GM12878 (cell line): Measurements from ENCODE around the gene MYPN. TPM values are rescaled to one million over a fixed set of nuclear protein-coding genes. Genes with fewer than 3 reads are reported as not detected.

Experiments used
- ATAC-seq: fragments of 200-7000 bp; cut with Tn5 transposase; 3 replicates; pipeline ENCODE4 v1.9.1; 2020; ENCODE audit warnings: mild to moderate bottlenecking, moderate library complexity
- BruUV-seq: library from RNA; stranded (reverse); fragments of 400-500 nt; replicated peaks from 2 replicates; lab custom pipeline; 2021; lab: Mats Ljungman, UMichigan
- CTCF ChIA-PET: fragments of 300-600 bp; sonication (Branson Sonifier 250); formaldehyde crosslinking; extraction: SDS; loops from one replicate; lab custom pipeline; 2021; ENCODE audit warnings: inconsistent platforms; lab: Yijun Ruan, JAX
- POLR2A ChIA-PET: fragments of 350-600 bp; formaldehyde crosslinking; extraction: SDS; loops from one replicate; lab custom pipeline; 2021; ENCODE audit warnings: inconsistent platforms; lab: Charles Lee
- RAD21 ChIA-PET: fragments of 300-600 bp; sonication (Branson Sonifier 250); formaldehyde crosslinking; loops from one replicate; lab custom pipeline; 2023; ENCODE audit warnings: antibody characterized with exemption; ENCODE audit not compliant: unreplicated experiment; lab: Charles Lee
- SMC1A ChIA-PET: fragments of 300-600 bp; sonication (Branson Sonifier 250); formaldehyde crosslinking; loops from one replicate; lab custom pipeline; 2023; ENCODE audit not compliant: unreplicated experiment, uncharacterized antibody; lab: Charles Lee
- DNase-seq: peaks from one replicate; pipeline ENCODE4 v3.0.0-alpha.2; 2011; ENCODE audit warnings: low read depth, low spot score
- FAIRE-seq: peaks from 3 replicates; lab custom pipeline; 2011; peaks lifted over from hg19 to GRCh38; lab: Jason Lieb, UNC
- H2AFZ ChIP-seq: 2 replicates; pipeline ENCODE4 v1.6.0; 2011; ENCODE audit warnings: low read depth, low read length, control low read depth; ENCODE audit not compliant: control insufficient read depth
- H3K27ac ChIP-seq: 2 replicates; pipeline ENCODE4 v1.5.1; 2011; ENCODE audit warnings: control low read depth; ENCODE audit not compliant: control insufficient read depth, insufficient read depth
- H3K27me3 ChIP-seq, 2 experiments: replicated peaks in 1 of 2; 2 replicates each; pipeline versions ENCODE4 v1.6.0 to v1.6.1; 2011; ENCODE audit warnings: low read length in 1 of 2; ENCODE audit not compliant: control insufficient read depth in 2 of 2, insufficient read depth in 2 of 2
- H3K36me3 ChIP-seq, 2 experiments: 2 replicates each; pipeline ENCODE4 v1.5.1; 2011; ENCODE audit warnings: low read length in 1 of 2; ENCODE audit not compliant: control insufficient read depth in 2 of 2, insufficient read depth in 2 of 2
- H3K4me1 ChIP-seq: 2 replicates; pipeline ENCODE4 v1.6.1; 2011; ENCODE audit warnings: mild to moderate bottlenecking, low read length, moderate library complexity, mixed read lengths; ENCODE audit not compliant: control insufficient read depth, insufficient read depth
- H3K4me2 ChIP-seq: 2 replicates; pipeline ENCODE4 v1.6.0; 2011; ENCODE audit warnings: control low read depth; ENCODE audit not compliant: control insufficient read depth, insufficient read depth
- H3K4me3 ChIP-seq: fragments of 200-600 bp; sonication (generic); 2 replicates; pipeline ENCODE4 v1.5.1; 2016
- H3K79me2 ChIP-seq: 2 replicates; pipeline ENCODE4 v1.6.0; 2011; ENCODE audit warnings: low read length; ENCODE audit not compliant: control insufficient read depth, insufficient read depth
- H3K9ac ChIP-seq: 2 replicates; pipeline ENCODE4 v1.8.0; 2011; ENCODE audit warnings: low read length, control low read depth, mixed read lengths; ENCODE audit not compliant: control insufficient read depth, insufficient read depth
- H3K9me3 ChIP-seq: replicated peaks from 3 replicates; pipeline ENCODE4 v1.5.1; 2011; ENCODE audit warnings: mild to moderate bottlenecking, low read length; ENCODE audit not compliant: control insufficient read depth, insufficient read depth
- H4K20me1 ChIP-seq: 2 replicates; pipeline ENCODE4 v1.6.0; 2011; ENCODE audit not compliant: control insufficient read depth, insufficient read depth
- ASH2L ChIP-seq: fragments of 300-600, 200-600 bp; sonication (generic); IDR thresholded peaks from 2 replicates; pipeline ENCODE4 v1.6.1; 2017; ENCODE audit warnings: low read depth, mild to moderate bottlenecking, borderline replicate concordance
- CBX3 ChIP-seq: fragments of 200-600 bp; sonication (generic); IDR thresholded peaks from 2 replicates; pipeline ENCODE4 v1.6.1; 2016; ENCODE audit warnings: low read depth, borderline replicate concordance
- CHD1 ChIP-seq: IDR thresholded peaks from 2 replicates; pipeline ENCODE4 v1.6.1; 2012; ENCODE audit warnings: low read depth, low read length, improper control_type of control experiment
- DPF2 ChIP-seq: fragments of 450-650 bp; IDR thresholded peaks from 2 replicates; pipeline ENCODE4 v1.6.1; 2017; ENCODE audit warnings: mild to moderate bottlenecking
- HDGF ChIP-seq: fragments of 450-650 bp; IDR thresholded peaks from 2 replicates; pipeline ENCODE4 v1.6.1; 2016; ENCODE audit warnings: antibody characterized with exemption
- IKZF1 ChIP-seq: fragments of 450-650 bp; conservative IDR thresholded peaks from 2 replicates; pipeline ENCODE4 v1.6.1; 2017; ENCODE audit warnings: antibody characterized with exemption, mild to moderate bottlenecking
- KAT2A ChIP-seq: conservative IDR thresholded peaks from 2 replicates; pipeline ENCODE4 v1.6.1; 2011; ENCODE audit warnings: low read depth, low read length; ENCODE audit not compliant: control insufficient read depth
- NFYA ChIP-seq: IDR thresholded peaks from 2 replicates; pipeline ENCODE4 v1.6.1; 2011; ENCODE audit warnings: low read depth, mild to moderate bottlenecking, low read length, improper control_type of control experiment, borderline replicate concordance
- PAX5 ChIP-seq: IDR thresholded peaks from 2 replicates; pipeline ENCODE4 v1.6.1; 2011; ENCODE audit warnings: low read depth, low read length, borderline replicate concordance
- PML ChIP-seq: IDR thresholded peaks from 2 replicates; pipeline ENCODE4 v1.6.1; 2012; ENCODE audit warnings: low read length, inconsistent platforms
- POLR2A ChIP-seq: IDR thresholded peaks from 2 replicates; pipeline ENCODE4 v1.6.1; 2011; ENCODE audit warnings: low read depth, mild to moderate bottlenecking, low read length
- RFX5 ChIP-seq: IDR thresholded peaks from 2 replicates; pipeline ENCODE4 v1.6.1; 2011; ENCODE audit warnings: low read depth, low read length, improper control_type of control experiment
- SMAD1 ChIP-seq: fragments of 450-650 bp; IDR thresholded peaks from 2 replicates; pipeline ENCODE4 v1.6.1; 2018; ENCODE audit warnings: mild to moderate bottlenecking, low read depth; ENCODE audit not compliant: partially characterized antibody
- STAT1 ChIP-seq: fragments of 450-650 bp; conservative IDR thresholded peaks from 2 replicates; pipeline ENCODE4 v1.6.1; 2014; ENCODE audit warnings: antibody characterized with exemption, mild to moderate bottlenecking
- ZBTB11 ChIP-seq: fragments of 450-650 bp; formaldehyde crosslinking; IDR thresholded peaks from 2 replicates; pipeline ENCODE4 v1.5.0; 2022; ENCODE audit warnings: mild to moderate bottlenecking, missing genetic modification characterization
- WGBS: methylation state at CpG from one replicate; pipeline ENCODE4 v1.1.6; 2016; ENCODE audit warnings: low lambda C conversion rate; ENCODE audit not compliant: insufficient replicate concordance, insufficient coverage; ENCODE audit errors: missing lambda C conversion rate; 5-methylcytosine and 5-hydroxymethylcytosine counted together
- in situ Hi-C: fragments of 300-500 bp; cut with MboI; formaldehyde crosslinking; loops from 9 replicates; pipeline ENCODE4 v1.14.3; 2018; ENCODE audit warnings: mixed read lengths
- intact Hi-C: fragments of 100-400 bp; cut with micrococcal nuclease; formaldehyde crosslinking; loops from one replicate; pipeline ENCODE4 v1.14.2; 2022; ENCODE audit not compliant: unreplicated experiment
- polyA plus RNA-seq, 11 experiments: library from polyadenylated mRNA; depleted of rRNA in 4 of 11; unstranded in 6 of 11; stranded (reverse) in 5 of 11; fragments of >200 nt; fragmentation: Nextera tagmentation in 4 of 11; fragmentation: Illumina TruSeq in 1 of 11; extraction: Ambion mirVana in 4 of 11; extraction: Trizol in 1 of 11; gene quantifications; 1 replicate in 1 of 11; 2 replicates in 10 of 11; pipeline versions ENCODE4 v1.2.1 to v1.2.3, GENCODE V29; 2011 to 2016; ENCODE audit warnings: inconsistent platforms in 2 of 11, missing spikeins in 2 of 11, low read depth in 1 of 11
- total RNA-seq, 4 experiments: library from RNA; depleted of rRNA in 3 of 4; stranded (reverse); fragments of >200 nt in 3 of 4; fragmentation: Illumina TruSeq in 1 of 4; extraction: Trizol in 1 of 4; gene quantifications; 2 replicates each; pipeline versions ENCODE4 v1.2.1 to v1.2.3, GENCODE V29; 2013 to 2021
- TF ChIP-seq, protein P1 (sequence below): fragments of 450-650 bp; IDR thresholded peaks from 2 replicates; pipeline ENCODE4 v1.6.1; 2017; ENCODE audit warnings: mild to moderate bottlenecking, low read depth, inconsistent platforms; ENCODE audit not compliant: poor library complexity, severe bottlenecking

The MYPN gene
- total and polyA plus RNA-seq, 10 of the 15 experiments (the other 5 are each of a cell fraction or from before 2014, with no cell fraction given) = 0.01 to 0.02 TPM; not detected in 8

- TF ChIP-seq CHD1 = no peak
- TF ChIP-seq STAT1 = no peak
- TF ChIP-seq, all 136 proteins: peak for 0
Measured at GRCh38 chr10:68095153-68095552, 14.1 kb upstream of the MYPN start (continued).

DNA sequence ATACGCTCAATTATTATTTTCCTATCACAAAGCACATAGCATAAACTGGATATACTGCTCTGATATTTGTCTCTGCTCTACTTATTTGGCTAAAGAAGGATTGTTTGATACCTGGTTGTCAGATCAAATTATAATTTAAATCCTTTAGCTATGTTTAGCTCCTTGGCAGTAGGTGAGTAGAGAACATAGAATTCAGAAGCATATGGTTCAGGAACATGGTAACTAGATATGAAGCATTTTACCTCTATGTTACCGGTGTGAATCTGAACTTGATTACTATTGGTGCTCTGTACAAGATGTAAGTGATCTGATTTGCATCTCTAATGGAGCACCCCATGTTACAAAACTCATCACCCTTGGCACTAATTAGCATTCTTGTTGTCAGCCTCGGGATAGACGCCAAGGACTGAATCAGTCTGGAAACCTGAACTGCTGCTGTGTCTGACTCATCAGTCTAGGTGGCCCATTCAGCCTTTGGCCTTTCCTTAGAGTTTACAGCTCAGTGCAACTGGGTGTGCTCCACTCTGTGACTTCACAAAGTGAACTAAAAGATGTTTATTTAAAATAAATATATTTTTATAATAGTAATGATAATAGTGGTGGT is 12.3 kb upstream of the MYPN start:
- H3K27me3 ChIP-seq = no peaks in the 10 kb centered on the region
- H2AFZ ChIP-seq = no peak overlapping the region
- ChIA-PET SMC1A (interaction anchor here (1.4 kb wide), 1 partner anchor 39 kb away, joined by 4 read pairs; no protein-coding TSS in a partner anchor), RAD21 (no interaction called here), POLR2A (interaction anchor here (0.6 kb wide), 1 partner anchor 51 kb away, joined by 4 read pairs; no protein-coding TSS in a partner anchor), CTCF (interaction anchor here (1.0 to 1.3 kb wide), 2 partner anchors 13 to 111 kb away, joined by 4 to 5 read pairs; no protein-coding TSS in a partner anchor)
- H3K4me1 ChIP-seq = no peaks in the 10 kb centered on the region
- no peaks in the 10 kb centered on the region for H3K36me3 ChIP-seq
- H3K4me3 ChIP-seq = no peak overlapping the region
- no peaks in the 10 kb centered on the region for H3K9me3 ChIP-seq
- ATAC-seq (no peak), FAIRE-seq (no peak), DNase-seq (no peak)
- intact Hi-C loops = no loop called here
- H3K4me2 ChIP-seq = no peak overlapping the region
- no peaks in the 10 kb centered on the region for H3K79me2 ChIP-seq
- no peak overlapping the region for H3K9ac ChIP-seq
- BruUV-seq = no TSS peak
- in situ Hi-C loops = no loop called here
- no peaks in the 10 kb centered on the region for H4K20me1 ChIP-seq
- 51% methylated on average over 4 of the region's 4 CpGs for WGBS
- H3K27ac ChIP-seq = no peak overlapping the region
- no peak for TF ChIP-seq CBX3
- TF ChIP-seq NFYA = no peak
- TF ChIP-seq RFX5 = no peak
- TF ChIP-seq KAT2A = no peak
- TF ChIP-seq, protein P1, sequence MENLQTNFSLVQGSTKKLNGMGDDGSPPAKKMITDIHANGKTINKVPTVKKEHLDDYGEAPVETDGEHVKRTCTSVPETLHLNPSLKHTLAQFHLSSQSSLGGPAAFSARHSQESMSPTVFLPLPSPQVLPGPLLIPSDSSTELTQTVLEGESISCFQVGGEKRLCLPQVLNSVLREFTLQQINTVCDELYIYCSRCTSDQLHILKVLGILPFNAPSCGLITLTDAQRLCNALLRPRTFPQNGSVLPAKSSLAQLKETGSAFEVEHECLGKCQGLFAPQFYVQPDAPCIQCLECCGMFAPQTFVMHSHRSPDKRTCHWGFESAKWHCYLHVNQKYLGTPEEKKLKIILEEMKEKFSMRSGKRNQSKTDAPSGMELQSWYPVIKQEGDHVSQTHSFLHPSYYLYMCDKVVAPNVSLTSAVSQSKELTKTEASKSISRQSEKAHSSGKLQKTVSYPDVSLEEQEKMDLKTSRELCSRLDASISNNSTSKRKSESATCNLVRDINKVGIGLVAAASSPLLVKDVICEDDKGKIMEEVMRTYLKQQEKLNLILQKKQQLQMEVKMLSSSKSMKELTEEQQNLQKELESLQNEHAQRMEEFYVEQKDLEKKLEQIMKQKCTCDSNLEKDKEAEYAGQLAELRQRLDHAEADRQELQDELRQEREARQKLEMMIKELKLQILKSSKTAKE = no peak
- no peak for TF ChIP-seq PML
- TF ChIP-seq POLR2A = no peak
- no peak for TF ChIP-seq SMAD1
- TF ChIP-seq CHD1 = no peak
- no peak for TF ChIP-seq HDGF
- no peak for TF ChIP-seq PAX5
- no peak for TF ChIP-seq IKZF1
- TF ChIP-seq ASH2L = no peak
- TF ChIP-seq ZBTB11 (CRISPR knock-in tag) = no peak
- TF ChIP-seq DPF2 = no peak
